COLO829 (cell line): ENCODE data around the gene PLEKHN1.
"Not testable (repeated sequence)": the region's sequence is repeated elsewhere in the genome, so short reads cannot be mapped to it uniquely, and the experiment has no call there.

Source experiments
- DNase-seq: peaks from one replicate; pipeline ENCODE4 v3.0.0; 2012; ENCODE audit warnings: low spot score

Gene PLEKHN1

DNA sequence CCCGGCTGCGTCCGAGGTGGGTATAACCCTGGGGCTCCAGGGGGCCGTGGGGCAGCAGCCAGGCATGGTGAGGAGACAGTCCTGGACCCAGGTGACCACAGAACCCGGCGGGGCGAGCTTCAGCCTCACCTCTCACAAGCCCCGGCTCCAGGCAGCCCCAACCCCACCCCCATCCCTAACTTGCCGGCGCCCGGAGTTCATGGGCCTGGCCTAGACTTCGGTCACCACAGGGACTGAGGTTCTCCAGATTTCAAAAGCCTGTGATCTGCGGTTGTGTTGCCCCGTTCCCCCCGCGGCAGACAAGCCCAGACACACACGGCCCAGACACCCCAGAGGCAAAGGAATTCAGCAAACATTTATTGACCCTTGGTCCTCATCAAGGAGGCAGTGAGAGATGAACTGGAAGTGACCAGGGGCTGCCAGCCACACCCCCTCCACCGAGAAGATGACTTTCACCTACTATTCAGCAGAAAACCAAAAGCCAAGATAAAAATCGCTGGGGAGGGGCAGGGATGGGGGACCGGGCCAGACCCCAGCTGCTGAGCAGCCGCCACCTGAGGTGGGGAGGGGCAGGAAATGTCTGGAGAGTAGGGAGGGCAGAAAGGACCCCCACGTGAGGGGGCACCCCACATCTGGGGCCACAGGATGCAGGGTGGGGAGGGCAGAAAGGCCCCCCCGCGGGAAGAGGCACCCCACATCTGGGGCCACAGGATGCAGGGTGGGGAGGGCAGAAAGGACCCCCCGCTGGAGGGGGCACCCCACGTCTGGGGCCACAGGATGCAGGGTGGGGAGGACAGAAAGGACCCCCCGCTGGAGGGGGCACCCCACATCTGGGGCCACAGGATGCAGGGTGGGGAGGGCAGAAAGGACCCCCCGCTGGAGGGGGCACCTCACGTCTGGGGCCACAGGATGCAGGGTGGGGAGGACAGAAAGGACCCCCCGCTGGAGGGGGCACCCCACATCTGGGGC is 29.7 kb downstream of the PLEKHN1 start:
- no peak for DNase-seq

DNA sequence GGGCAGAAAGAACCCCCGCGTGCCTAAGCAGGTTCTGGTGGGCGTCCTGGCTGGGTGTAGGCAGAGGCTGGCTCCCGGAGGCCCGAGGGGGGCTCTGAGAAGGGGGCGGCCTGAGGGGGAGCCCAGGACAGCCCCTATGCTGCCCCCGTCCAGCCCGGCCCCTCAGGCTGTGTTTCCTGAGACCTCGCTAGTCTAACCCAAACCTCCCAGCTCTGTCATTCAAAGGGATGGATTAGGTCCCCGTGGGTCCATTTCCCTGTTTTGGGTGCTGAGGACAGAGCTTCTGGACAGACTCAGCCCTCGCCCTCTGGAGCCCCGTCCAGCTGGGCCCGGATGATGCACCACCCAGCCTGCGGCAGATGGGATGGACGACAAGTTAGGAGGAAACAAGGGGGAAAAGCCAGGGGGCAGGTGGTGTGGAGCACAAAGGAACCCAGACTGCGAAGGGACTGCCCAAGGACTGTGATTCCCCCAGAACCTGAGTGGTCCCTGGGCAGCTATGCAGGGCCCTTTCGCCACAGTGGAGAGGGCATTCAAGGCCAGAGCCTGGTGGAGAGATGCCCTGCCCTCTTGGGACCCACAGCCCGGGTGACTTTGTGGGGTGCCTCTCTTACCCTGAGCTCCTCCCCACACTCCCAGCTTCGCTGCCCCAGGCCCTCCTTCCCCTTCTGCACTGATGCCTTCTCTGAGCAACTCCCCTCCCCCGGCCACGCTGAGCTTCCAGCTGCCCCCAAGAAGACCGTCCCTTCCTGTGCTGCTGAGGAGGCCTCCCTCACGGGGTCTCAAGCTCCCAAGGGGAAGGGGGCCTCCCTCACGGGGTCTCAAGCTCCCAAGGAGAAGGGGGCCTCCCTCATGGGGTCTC is 30.8 kb downstream of the PLEKHN1 start:
- DNase-seq: no peak

DNA sequence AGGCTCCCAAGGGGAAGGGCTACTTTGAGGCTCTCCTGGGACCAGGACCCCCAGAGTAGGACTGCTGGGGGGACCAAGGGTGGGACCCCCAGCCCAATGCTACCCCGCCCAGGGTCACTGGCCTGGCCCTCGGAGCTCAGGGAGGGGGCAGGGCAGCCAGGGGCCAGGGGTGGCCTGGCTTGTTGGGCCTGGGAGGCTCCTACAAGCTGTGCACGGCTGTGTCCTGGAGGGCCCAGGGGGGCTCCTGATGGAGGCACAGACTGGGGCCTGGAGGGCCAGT is 31.4 kb downstream of the PLEKHN1 start:
- DNase-seq: no peak

DNA sequence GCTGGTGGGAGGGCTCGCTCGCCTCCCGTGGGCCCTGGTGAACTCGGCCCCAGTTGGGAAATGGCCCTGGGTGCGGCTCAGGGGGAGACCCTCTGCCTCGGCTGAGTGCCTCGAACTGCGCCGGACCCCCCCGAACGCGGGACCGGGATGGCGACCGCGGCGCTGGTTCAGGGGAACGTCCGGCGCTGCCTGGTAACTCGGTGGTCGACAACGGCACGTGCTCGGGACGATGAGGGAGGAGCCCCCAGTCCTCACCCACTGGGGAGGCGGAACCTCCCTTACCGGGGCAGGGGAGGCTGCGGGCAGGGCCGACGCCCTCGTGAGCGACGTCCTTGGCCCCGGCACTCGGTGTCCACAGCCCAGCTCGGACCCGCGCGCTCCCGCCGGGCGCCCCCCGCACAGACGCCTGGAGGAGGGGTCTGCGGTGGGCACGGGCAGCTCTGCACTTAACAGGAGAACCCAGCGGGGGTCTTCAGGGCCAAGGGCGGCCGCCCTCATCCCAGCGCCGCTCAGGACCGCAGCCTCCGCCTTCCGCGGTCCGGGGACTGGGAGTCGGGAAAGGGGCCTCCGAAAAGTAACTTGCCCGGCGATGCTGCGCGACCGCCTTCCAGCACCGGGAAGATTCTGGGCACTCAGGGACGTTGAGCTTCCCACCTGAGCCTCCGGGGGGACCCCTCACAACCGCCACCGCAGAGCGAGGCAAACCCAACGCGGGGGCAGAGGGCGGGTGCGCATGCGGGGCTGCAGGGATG is 31.9 kb downstream of the PLEKHN1 start:
- no peak for DNase-seq

DNA sequence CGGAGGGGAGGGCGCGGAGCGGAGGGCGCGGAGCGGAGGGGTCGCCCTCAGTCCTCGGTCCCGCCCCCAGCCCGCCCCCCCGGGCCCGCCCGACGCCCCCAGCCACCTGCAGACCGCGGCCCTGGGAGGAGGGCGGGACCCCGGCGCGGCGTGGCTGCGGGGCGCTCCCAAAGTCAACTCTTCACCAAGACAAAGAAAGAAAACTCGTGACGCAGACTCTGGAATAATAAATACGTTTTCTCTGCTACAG is 32.4 kb downstream of the PLEKHN1 start:
- no peak for DNase-seq

DNA sequence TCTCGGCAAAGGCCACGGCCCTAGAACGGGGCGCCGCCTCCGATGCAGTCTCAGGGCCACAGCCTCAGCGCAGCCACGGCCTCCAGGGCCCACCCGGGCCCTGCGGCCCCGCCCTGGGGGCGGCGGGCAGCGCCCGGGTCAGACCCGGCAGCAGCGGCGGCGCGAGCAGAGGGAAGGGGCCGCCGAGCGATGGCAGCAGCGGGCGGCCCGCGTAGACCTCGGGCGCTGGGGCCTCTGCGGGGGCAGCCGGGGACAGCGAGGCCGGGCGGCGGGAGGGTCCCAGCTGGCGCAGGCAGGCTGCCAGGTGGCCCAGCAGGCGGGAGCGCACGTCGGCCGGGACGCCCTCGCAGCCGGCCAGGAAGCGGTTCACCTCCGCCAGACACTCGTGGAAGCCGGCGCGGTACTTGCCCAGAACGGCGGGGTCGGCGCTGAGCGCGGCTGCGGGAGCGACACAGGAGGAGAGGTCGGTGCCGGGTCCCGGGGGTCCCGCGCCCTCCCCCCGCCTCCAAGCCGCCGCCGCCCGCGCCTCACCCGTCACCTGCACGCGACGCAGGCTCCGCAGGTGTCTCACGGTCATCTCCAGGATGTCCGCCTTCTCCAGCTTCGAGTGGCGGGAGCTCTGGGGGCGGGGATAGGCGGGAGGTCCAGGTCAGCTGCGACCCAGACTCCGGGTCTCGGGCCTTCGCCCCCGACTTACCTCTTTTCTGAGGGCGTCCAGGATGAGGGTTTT is 32.9 kb downstream of the PLEKHN1 start:
- no peak for DNase-seq

DNA sequence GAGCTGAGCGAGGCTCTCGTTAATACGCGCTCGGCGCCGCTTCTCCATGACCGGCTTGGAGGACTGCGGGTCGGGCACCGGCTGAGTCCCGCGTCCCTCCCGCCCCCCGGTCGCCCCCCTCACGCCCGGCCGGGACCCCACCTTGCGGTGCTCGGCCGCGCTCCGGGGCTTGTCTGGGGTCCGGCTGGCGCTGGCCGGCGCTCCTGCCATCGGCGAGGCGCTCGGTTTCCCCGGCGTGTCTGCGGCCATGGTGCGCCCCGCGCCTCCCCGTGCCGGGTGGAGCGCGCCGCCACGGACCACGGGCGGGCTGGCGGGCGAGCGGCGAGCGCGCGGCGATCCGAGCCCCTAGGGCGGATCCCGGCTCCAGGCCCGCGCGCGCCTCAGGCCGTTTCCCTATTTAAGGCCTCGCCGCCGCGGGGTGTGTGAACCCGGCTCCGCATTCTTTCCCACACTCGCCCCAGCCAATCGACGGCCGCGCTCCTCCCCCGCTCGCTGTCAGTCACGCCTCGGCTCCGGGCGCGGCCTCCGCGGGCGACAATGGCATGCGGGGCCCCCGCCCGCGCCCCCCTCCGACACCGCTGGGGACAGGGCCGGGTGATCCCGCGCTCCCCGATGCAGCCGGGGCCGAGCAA is 33.6 kb downstream of the PLEKHN1 start, which contains the start of gene HES4:
Gene HES4, minus strand, starts transcription at position 373 of the 632 bp plus-strand sequence. Its CDS starts 124 bp downstream, at position 249.
- peak; percentile 67 for DNase-seq

DNA sequence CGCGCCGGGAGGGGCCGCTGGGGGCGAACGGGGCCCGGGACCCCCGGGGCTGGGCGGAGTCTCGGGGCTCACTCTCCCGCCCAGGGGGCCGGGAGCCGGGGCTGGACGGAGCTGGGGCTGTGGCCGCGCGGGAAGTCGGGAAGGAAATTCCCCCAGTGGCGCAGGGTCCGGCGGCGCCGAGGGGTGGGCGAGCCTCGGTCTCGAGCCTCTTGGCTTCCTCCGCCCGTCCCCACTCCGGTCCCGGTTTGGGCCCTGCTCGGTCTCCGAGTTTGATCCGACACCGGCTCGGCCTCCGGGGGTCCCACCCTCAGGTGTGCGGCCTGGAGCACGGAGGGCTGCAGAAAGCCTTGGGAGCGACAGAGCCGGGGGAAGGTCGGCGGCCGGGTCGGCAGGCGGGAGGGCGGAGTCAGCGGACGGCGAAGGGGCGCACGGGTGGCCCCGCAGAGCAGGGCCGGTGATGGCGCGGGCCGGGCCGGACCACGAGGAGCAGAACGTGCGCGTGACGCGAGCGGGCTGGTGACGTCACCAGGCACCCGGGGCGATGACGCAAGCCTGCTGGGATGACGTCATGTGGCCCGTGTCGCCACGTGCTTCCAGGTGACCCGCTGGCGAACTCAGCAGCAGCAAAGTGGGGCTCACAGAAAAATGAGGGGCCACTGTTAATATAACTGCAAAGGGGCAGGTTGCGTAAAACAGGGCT is 34.2 kb downstream of the PLEKHN1 start:
- DNase-seq: peak; percentile 86

DNA sequence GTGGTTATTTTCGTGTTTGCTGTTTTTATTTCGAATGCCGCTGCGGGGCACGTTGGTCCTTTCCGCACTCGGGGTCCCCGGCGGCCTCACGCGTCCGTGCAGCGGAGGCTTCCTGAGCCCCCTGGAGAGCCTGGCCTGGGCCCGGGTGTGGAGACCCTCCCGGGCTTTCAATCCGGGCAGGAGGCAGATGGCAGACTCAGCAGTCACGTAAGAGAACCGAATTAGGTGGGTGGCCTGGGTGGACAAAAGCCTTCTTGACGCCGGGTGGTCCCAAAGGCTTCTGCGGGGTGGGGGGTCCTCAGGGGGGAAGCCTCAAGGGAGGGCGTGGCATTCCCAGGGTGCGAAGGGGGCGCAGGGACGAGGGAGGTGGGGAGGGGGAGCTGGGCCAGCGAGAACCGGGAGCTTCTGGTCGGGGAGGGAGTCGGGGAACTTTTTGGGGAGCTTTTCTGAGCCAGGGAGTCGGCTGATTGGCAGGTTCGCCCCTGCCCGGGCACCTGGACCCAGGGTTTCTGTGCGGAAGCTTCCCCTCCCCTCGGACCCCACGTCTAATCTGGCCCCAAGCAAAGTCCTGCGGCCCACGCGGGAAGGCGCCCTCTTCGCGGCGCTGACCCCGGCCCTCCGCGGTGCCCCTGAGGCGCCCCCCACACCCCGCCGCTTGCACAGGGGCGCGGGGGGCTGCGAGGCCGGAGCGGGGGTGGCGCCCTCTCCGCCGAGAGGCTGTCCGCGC is 34.9 kb downstream of the PLEKHN1 start:
- no peak for DNase-seq

DNA sequence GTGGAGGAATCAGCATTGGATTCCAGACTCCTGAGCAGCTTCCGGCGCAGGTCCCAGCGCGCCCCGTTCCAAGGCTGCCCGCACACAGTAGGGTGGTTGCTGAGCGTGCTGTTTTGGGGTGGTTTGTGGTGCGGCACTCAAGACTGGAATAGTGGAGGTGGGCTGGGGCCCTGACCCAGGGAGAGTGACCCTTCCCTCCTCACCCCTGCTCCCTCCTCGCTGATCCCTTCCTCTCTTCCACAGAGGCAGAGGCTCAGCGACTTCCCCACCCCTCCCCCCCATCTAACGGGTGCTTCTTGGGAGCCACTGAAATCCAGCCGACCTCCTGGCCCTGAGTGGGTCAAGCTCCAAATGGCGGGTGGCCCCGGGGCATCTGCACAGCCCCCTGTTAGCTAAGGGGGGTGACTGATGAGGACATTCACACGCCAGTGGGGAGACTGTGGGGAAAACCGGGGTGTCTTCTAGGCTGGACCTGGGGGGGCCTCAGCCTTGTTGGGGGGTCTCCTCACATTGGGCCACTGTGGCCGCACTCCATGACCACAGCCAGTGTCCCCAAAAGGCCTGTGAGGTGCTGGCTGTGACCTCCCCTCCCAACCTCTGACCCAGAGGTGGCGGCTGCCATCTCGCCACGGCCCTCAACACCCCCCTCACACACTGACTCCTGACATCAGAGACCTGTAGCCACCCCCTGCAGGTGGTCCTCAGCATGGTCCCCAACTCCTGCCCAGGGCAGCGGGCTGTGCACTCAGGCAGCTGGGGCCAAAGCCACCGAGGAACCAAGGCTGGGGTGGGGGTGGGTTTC is 37.5 kb downstream of the PLEKHN1 start:
- DNase-seq: no peak

DNA sequence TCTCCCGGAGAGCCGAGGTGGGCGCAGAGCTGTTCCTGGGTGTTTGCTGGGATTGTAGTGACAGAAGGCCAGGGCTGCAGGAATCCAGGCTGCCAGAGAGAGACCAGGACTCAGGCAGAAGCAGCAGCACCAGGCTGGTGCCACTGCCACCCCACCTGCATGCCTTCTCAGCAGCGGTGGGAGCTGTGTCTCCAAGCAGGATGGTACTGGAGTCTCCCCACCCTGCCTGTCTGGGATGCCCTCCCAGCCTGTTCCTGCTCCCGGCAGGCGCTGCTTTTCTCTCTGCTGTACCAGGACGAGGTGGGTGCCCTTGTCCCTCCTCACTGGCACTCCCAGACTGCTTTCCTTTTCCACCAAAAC is 38.1 kb downstream of the PLEKHN1 start:
- DNase-seq: no peak

DNA sequence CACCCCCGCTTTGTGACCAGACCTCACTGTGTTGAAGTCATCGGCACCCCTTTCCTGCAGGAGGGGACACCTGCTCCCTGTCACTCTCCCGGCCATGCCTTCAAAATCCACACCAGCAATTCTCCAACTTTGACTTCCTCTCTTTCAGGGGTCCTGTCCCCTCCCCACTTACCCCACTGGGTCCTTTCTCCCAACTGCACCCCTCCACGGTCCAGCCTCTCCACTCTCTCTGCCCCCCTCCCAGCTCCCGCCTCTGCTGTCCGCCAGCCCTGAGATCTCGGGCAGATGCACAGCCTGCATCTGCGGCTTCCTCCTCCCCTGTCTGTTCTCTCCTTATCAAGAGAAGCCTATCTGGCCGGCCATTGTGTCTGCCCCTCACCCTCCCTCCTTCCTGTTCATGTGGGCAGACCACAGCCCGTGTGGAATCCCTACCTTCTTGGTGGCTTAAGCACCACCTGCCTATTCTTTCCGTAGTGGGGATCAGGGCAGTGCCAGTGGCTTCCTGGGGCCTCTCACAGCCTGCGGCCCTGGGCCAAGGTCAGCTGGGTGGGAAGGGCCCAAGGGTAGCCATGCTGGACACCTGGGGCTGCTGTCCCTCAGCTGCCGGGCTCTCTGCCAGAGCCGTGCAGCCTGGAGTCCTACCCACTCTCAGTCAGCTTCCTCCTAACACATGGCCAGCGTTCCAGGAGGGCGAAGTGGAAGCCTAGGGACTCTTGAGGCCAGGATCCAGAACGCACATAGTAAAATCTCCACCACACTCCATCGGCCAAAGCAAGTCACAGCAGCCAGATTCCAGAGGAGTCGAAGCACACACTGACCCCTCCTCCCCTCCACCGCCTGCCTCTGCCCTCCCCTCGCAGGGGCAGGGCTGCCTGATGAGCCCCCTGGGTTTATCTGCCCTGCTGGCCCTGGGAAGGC is 38.8 kb downstream of the PLEKHN1 start:
- no peak for DNase-seq

DNA sequence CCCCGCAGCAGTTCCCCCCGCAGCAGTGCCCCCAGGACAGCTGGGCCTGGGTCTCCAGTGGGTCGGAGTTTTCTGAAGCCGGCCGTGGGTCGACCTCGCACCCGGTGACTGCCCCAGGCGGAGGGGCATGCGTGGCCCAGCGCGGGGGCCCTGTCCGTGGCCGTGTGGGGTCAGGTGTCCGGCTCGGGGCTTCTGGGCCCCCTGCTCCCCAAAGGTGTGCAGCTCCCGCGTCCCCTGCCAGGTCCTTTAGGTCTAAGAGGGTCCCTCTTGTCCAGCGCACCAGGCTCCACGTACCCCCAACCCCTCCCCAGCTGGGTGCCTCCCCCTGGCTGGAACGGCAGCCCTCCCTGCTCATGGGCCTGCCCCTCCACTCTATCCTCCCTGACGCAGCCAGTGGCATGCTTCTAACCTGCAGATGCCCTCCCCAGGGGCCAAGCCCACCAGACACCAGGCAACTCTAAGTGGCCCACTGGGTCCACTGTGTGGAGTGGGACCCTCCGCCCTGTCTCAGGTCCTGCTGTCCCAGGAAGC is 39.6 kb downstream of the PLEKHN1 start:
- no peak for DNase-seq

DNA sequence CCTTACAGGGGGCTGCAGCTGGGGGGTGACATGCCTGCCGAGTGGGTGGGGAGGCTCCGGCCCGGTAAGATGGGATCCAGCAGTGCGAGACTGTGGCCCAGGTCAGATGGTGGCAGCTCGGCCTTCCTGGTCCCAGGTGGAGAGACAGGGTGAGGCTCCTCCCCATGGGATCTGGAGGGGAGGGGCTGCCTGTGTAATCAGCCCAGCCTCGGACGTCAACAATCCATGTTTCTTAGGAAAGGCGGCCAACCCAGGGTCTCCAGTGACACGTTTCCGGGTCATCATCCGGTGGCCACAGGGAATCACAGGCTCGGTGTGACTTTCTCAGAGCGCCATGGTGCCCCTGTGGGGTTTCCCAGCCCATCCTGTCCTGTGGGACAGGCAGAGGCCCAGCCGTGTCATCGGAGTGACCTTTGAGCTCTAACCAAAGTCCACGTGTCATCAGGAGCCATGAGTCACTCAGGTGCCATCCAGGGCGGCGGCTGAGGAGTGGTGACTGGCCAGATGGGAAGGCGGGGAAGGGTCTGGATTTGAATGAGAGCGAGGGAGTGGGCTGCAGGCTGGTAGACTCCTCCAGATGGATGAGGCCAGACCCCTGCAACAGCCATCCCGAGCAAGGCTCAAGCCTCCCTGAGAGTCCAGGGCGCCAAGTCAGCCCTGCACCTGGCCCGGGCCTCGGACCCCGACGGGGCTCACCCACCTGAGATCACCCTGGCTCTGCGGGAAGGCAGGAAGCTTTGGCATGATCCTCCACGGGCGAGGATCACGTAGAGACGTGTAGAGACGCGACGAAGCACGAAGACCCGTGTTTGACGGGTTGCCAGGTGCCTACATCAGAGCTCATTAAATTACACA is 40.2 kb downstream of the PLEKHN1 start:
- no peak for DNase-seq

DNA sequence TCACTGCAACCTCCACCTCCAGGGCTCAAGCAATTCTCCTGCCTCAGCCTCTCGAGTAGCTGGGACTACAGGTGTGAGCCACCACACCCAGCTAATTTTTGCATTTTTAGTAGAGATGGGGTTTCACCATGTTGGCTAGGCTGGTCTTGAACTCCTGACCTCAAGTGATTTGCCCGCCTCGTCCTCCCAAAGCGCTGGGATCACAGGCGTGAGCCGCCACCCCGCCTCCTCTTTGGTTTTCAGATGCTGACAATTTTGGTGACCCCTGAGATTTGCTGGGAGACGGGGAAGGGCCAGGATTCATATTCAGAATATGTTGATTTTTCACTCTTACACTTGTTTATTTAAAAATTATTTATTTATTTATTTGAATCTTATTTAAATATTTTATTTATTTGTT is 43.8 kb downstream of the PLEKHN1 start:
- not testable (repeated sequence) for DNase-seq

DNA sequence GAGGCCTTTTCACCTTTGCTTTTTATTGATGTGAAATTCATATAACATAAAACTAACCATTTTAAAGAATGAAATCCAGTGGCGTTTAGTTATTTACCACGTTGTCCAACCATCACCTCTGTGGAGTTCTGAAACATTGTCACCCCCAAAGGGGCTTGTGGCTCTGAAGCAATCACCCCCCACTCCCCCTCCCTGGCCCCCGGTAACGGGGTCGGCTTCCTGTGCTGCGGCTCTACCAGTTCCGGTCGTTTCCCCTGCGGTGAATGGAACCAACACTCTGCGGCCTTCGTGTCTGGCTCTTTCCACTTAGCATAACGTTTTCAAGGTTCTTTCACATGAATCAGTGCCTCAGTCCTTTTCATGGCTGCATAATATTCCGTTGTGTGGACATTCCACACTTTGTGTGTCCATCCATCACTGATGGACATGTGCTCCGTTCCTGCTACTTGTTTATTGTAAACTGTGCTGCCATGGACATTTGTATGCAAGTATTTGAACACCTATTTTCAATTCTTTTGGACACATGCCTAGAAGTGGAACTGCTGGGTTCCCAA is 45.2 kb downstream of the PLEKHN1 start:
- DNase-seq: no peak

DNA sequence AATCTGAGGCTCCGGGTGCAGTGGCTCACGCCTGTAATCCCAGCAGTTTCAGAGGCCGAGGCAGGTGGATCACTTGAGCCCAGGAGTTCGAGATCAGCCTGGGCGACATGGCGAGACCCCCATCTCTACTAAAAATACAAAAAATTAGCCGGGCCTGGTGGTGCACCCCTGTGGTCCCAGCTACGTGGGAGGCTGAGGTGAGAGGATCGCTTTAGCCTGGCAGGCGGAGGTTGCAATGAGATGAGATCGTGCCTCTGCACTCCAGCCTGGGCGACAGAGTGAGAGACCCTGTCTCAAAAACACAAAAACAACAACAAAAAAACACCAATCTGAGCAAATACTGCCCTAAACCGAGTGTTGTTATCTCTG is 46.4 kb downstream of the PLEKHN1 start:
- not testable (repeated sequence) for DNase-seq
